Measurements from ENCODE around the gene SEC22A. TPM values are rescaled to one million over a fixed set of nuclear protein-coding genes. Genes with fewer than 3 reads are reported as not detected.

The SEC22A gene
- total and polyA plus RNA-seq, 2 experiments from 2014 or later: 16.0 to 21.9 TPM

GRCh38 chr3:123168605-123169004 is 33.1 kb upstream of the SEC22A start:
- no peak for DNase-seq (ENCODE audit: low spot score)
- H3K36me3 ChIP-seq (replicated peaks; ENCODE audit: insufficient read depth, low read depth): peaks cover 6% of the 10 kb centered on the region
- H3K27me3 ChIP-seq: no peaks in the 10 kb centered on the region
- H4K20me1 ChIP-seq (ENCODE audit: insufficient read depth, poor library complexity, severe bottlenecking): no peaks in the 10 kb centered on the region
- no peak overlapping the region for H3K4me2 ChIP-seq
- H3K9me2 ChIP-seq (replicated peaks; ENCODE audit: insufficient read depth): no peaks in the 10 kb centered on the region
- WGBS (ENCODE audit: low lambda C conversion rate, missing lambda C conversion rate): 83% methylated on average over 2 of the region's 2 CpGs
- H3K4me3 ChIP-seq: no peak overlapping the region
- no peaks in the 10 kb centered on the region for H3K9me3 ChIP-seq (ENCODE audit: low read depth)
- no peak overlapping the region for H2AFZ ChIP-seq
- H3K27ac ChIP-seq: no peak overlapping the region
- H3K4me1 ChIP-seq (ENCODE audit: insufficient read depth): peaks cover 15% of the 10 kb centered on the region
- TF ChIP-seq EZH2phosphoT487 (IDR thresholded peaks at IDR 0.05; ENCODE audit: low read depth, severe bottlenecking, unreplicated experiment) (no peak), EZH2 (IDR thresholded peaks at IDR 0.05; ENCODE audit: borderline replicate concordance) (no peak), CTCF (IDR thresholded peaks at IDR 0.05; ENCODE audit: poor library complexity) (no peak)
- no peaks in the 10 kb centered on the region for H3K79me2 ChIP-seq

DNA sequence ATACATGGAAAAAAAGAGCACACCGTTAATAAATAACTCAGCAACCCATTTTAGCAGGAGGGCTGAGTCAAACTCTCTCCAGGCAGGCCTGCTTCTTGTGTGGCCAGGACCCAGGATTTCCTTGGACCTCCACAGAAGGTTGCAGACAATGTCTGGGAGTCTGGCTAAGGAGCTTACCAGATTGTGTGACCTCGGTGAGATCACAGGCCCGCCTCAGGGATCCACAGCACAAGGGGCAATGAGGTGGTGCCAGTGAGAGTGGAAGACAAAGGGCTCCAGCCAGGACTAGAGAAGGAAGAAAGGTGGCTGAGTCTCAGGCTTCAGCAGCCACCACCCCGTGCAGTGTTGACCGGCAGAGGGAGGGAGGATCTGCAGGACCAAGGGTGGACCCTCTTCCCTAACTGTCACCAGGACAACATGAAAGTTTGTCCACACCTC is 32.2 kb upstream of the SEC22A start:
- Histone ChIP-seq H3K9me2 (replicated peaks; ENCODE audit: insufficient read depth) (no peaks in the 10 kb centered on the region), H3K9me3 (ENCODE audit: low read depth) (no peaks in the 10 kb centered on the region), H3K27ac (peak overlapping the region; percentile 58), H3K4me3 (no peak overlapping the region), H3K36me3 (replicated peaks; ENCODE audit: insufficient read depth, low read depth) (peaks cover 6% of the 10 kb centered on the region), H3K79me2 (no peaks in the 10 kb centered on the region), H3K27me3 (no peaks in the 10 kb centered on the region), H4K20me1 (ENCODE audit: insufficient read depth, poor library complexity, severe bottlenecking) (no peaks in the 10 kb centered on the region), H3K4me1 (ENCODE audit: insufficient read depth) (peaks cover 15% of the 10 kb centered on the region), H2AFZ (no peak overlapping the region), H3K4me2 (no peak overlapping the region)
- DNase-seq (ENCODE audit: low spot score): no peak
- TF ChIP-seq CTCF (IDR thresholded peaks at IDR 0.05; ENCODE audit: poor library complexity): no peak
- no peak for TF ChIP-seq EZH2 (IDR thresholded peaks at IDR 0.05; ENCODE audit: borderline replicate concordance)
- TF ChIP-seq EZH2phosphoT487 (IDR thresholded peaks at IDR 0.05; ENCODE audit: low read depth, severe bottlenecking, unreplicated experiment): no peak
- WGBS (ENCODE audit: low lambda C conversion rate, missing lambda C conversion rate): 42% methylated on average over 5 of the region's 5 CpGs

GRCh38 chr3:123169930-123170329 is 31.8 kb upstream of the SEC22A start:
- no peaks in the 10 kb centered on the region for H3K27me3 ChIP-seq
- H3K79me2 ChIP-seq: no peaks in the 10 kb centered on the region
- H3K9me2 ChIP-seq (replicated peaks; ENCODE audit: insufficient read depth): no peaks in the 10 kb centered on the region
- no peaks in the 10 kb centered on the region for H4K20me1 ChIP-seq (ENCODE audit: insufficient read depth, poor library complexity, severe bottlenecking)
- DNase-seq (ENCODE audit: low spot score): no peak
- H3K4me1 ChIP-seq (ENCODE audit: insufficient read depth): peaks cover 15% of the 10 kb centered on the region
- WGBS (ENCODE audit: low lambda C conversion rate, missing lambda C conversion rate): 55% methylated on average over 2 of the region's 2 CpGs
- no peak overlapping the region for H3K4me3 ChIP-seq
- peak overlapping the region; percentile 58 for H3K27ac ChIP-seq
- H3K9me3 ChIP-seq (ENCODE audit: low read depth): no peaks in the 10 kb centered on the region
- H2AFZ ChIP-seq: no peak overlapping the region
- TF ChIP-seq EZH2phosphoT487 (IDR thresholded peaks at IDR 0.05; ENCODE audit: low read depth, severe bottlenecking, unreplicated experiment) (no peak), EZH2 (IDR thresholded peaks at IDR 0.05; ENCODE audit: borderline replicate concordance) (no peak), CTCF (IDR thresholded peaks at IDR 0.05; ENCODE audit: poor library complexity) (no peak)
- H3K4me2 ChIP-seq: no peak overlapping the region
- H3K36me3 ChIP-seq (replicated peaks; ENCODE audit: insufficient read depth, low read depth): peaks cover 1% of the 10 kb centered on the region

- no peak overlapping the region for H3K27ac ChIP-seq
- H3K4me1 ChIP-seq (ENCODE audit: insufficient read depth): no peaks in the 10 kb centered on the region
- H3K4me3 ChIP-seq: no peak overlapping the region
- no peaks in the 10 kb centered on the region for H3K9me2 ChIP-seq (replicated peaks; ENCODE audit: insufficient read depth)
- H3K9me3 ChIP-seq (ENCODE audit: low read depth): no peaks in the 10 kb centered on the region
- WGBS (ENCODE audit: low lambda C conversion rate, missing lambda C conversion rate): 90% methylated on average over 5 of the region's 5 CpGs
- no peak overlapping the region for H2AFZ ChIP-seq
- H3K27me3 ChIP-seq: no peaks in the 10 kb centered on the region
- TF ChIP-seq CTCF (IDR thresholded peaks at IDR 0.05; ENCODE audit: poor library complexity) (no peak), EZH2phosphoT487 (IDR thresholded peaks at IDR 0.05; ENCODE audit: low read depth, severe bottlenecking, unreplicated experiment) (no peak), EZH2 (IDR thresholded peaks at IDR 0.05; ENCODE audit: borderline replicate concordance) (no peak)
- DNase-seq (ENCODE audit: low spot score): no peak
- no peak overlapping the region for H3K4me2 ChIP-seq
- no peaks in the 10 kb centered on the region for H3K36me3 ChIP-seq (replicated peaks; ENCODE audit: insufficient read depth, low read depth)
- H3K79me2 ChIP-seq: no peaks in the 10 kb centered on the region
- H4K20me1 ChIP-seq (ENCODE audit: insufficient read depth, poor library complexity, severe bottlenecking): no peaks in the 10 kb centered on the region
These were observed 21.0 kb upstream of the SEC22A start for GRCh38 chr3:123180791-123181190.

All from hepatocyte (in vitro differentiated cells).